Measurements from ENCODE around the gene AUNIP.

The AUNIP gene

GRCh38 chr1:25858906-25859789 lies at the start of gene AUNIP:
Gene AUNIP, minus strand, starts transcription at chr1:25859457. Its CDS starts 100 bp downstream, at chr1:25859357.
- TF ChIP-seq, protein P1, sequence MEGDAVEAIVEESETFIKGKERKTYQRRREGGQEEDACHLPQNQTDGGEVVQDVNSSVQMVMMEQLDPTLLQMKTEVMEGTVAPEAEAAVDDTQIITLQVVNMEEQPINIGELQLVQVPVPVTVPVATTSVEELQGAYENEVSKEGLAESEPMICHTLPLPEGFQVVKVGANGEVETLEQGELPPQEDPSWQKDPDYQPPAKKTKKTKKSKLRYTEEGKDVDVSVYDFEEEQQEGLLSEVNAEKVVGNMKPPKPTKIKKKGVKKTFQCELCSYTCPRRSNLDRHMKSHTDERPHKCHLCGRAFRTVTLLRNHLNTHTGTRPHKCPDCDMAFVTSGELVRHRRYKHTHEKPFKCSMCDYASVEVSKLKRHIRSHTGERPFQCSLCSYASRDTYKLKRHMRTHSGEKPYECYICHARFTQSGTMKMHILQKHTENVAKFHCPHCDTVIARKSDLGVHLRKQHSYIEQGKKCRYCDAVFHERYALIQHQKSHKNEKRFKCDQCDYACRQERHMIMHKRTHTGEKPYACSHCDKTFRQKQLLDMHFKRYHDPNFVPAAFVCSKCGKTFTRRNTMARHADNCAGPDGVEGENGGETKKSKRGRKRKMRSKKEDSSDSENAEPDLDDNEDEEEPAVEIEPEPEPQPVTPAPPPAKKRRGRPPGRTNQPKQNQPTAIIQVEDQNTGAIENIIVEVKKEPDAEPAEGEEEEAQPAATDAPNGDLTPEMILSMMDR (IDR thresholded peaks at IDR 0.05; ENCODE audit: low read depth, low read length, missing control alignments) = no peak
- peak within 1 kb of the TSS; percentile 61 for H3K4me3 ChIP-seq (ENCODE audit: low read depth, low read length)
- peak; percentile 64 for DNase-seq (ENCODE audit: low read depth)

DNA sequence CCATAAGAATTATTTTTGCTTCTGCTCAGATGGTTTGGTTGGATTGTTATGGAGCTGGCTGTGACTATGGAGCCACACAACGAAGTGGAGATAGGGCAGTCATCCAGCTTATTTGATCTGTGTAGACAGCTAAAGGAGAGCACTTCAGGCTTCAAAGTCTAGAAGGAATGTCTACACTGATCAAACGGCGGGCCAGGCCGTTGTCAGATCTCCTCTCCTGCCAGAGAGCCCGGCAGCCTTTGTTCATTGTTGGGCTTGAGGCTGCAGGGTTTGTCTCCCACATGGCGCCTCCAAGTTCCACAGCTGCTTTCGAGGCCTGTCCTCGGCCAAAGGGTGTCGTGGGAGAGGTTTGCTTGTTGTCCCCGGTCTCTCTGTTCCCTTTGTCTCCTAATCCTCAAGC lies 49.8 kb upstream of the AUNIP start:
- TF ChIP-seq, protein P1 (IDR thresholded peaks at IDR 0.05; ENCODE audit: low read depth, low read length, missing control alignments) = no peak
- no peak overlapping the region for H3K4me3 ChIP-seq (ENCODE audit: low read depth, low read length)
- no peak for DNase-seq (ENCODE audit: low read depth)

GRCh38 chr1:25908161-25908560 lies 48.9 kb upstream of the AUNIP start:
- no peak for DNase-seq (ENCODE audit: low read depth)
- no peak overlapping the region for H3K4me3 ChIP-seq (ENCODE audit: low read depth, low read length)
- TF ChIP-seq, protein P1 (IDR thresholded peaks at IDR 0.05; ENCODE audit: low read depth, low read length, missing control alignments) = no peak

DNA sequence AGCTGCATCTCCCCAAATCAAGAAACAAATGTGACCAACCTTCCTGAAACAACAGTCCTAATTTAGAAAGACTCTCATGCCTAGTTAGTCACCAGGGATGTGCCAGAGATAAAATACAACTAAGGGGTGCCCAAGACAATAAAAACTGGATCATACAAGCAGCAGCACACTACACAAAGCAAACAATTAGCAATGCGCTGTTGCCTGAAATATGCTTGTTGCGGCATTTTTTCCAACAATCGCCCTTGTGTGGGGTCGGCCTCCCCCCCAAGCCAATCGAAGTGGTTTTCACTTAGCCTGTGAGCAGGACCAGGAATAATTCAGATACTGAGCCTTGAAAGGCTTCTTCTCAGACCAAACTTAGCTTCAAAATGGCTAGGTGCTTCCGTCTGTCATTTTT lies 48.3 kb upstream of the AUNIP start:
- H3K4me3 ChIP-seq (ENCODE audit: low read depth, low read length) = no peak overlapping the region
- DNase-seq (ENCODE audit: low read depth) = no peak
- TF ChIP-seq, protein P1 (IDR thresholded peaks at IDR 0.05; ENCODE audit: low read depth, low read length, missing control alignments) = no peak

GRCh38 chr1:25906644-25907300 lies 47.5 kb upstream of the AUNIP start:
- no peak for DNase-seq (ENCODE audit: low read depth)
- H3K4me3 ChIP-seq (ENCODE audit: low read depth, low read length) = peak overlapping the region; percentile 89
- TF ChIP-seq, protein P1 (IDR thresholded peaks at IDR 0.05; ENCODE audit: low read depth, low read length, missing control alignments) = no peak

DNA sequence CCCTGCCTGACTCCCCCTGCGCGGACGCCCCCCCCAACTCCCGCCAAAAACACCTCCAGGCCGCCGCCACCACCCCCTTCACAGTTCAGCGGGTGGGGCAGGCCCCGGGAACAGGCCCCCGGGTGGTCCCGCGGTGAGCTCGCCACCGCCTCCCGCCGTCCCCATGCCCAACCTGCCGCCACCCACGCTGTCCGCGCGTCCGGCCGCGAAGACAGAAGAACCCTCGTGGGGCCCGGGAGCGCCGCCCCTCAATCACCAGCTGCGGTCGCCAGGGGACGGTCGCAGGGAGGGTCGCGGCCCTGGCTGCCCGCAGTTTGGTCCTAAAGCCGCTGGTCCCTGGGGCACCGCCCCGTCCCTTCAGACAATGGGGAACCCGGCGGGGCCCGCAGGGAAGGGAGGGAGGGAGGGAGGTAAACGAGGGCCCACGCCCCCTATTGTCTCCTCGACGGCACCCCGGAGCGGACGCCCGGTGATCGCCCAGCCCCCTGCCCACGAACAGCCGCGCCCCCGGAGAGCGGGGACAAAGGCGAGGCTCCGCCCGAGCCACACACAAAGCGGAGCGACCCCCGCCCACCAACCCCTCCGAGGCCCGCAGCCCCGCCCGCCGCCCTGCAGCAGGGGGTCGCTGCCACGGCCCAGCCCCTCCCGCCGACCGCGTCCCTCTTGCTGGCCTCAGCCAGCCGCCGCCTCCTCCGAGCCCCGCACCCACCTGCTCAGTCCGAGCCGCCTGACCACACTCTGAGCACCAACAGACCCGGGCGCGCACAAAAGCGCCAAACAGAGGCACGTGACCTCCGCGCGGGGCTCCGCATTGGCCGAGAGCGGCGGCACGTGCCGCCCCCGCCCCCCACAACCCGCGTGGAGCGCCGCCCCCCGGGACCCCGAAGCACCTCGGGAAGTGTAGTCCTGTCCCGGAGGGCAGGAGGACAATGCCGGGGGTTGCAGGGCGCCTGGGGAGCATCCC lies 46.7 kb upstream of the AUNIP start, which contains the start of gene STMN1:
STMN1 (minus strand) TSS at position 740 of the 964 bp plus-strand sequence. CDS start 1,743 bp downstream, outside the sequence.
- DNase-seq (ENCODE audit: low read depth) = peak; percentile 68
- TF ChIP-seq, protein P1 (IDR thresholded peaks at IDR 0.05; ENCODE audit: low read depth, low read length, missing control alignments) = peak; percentile 1
- H3K4me3 ChIP-seq (ENCODE audit: low read depth, low read length) = peak within 1 kb of the TSS; percentile 89
